Measurements from ENCODE around the gene CHP2.
"Not testable (repeated sequence)": the region's sequence is repeated elsewhere in the genome, so short reads cannot be mapped to it uniquely, and the experiment has no call there.

Gene CHP2

DNA sequence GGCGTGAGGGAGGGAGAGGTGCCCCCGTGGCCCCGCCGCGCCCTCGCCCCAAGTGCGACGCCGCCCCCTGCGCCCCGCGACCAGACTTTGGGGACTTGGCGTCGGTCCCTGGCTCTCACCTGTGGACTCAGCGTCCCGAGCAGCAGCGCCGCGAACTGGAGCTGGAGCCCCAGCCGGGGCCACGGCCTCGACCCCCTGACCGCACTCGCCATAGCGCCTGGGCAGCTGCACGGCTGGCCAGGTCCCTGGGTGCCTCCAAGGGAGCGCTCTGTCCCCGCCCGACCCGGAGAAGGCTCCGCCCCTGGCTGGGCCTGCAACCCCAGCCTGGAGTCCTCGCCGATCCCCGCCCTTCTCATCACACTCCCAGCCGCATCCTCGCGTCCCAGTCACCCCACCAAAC is 41.9 kb upstream of the CHP2 start, which contains the start of gene ERN2:
TSS of gene ERN2 (minus strand) at position 247 of the 400 bp plus-strand sequence. CDS start at position 212, 35 bp downstream.
- Histone ChIP-seq H3K27me3 (ENCODE audit: insufficient read depth, low read length, poor library complexity) (peaks cover 3% of the 10 kb centered on the region), H3K79me2 (ENCODE audit: insufficient read depth, low read length) (no peaks in the 10 kb centered on the region), H3K4me3 (ENCODE audit: low read depth in 1 of 2, low read length in 2 of 2) (no peak within 1 kb of the TSS), H2AFZ (ENCODE audit: low read depth, low read length) (no peak within 1 kb of the TSS), H3K36me3 (ENCODE audit: insufficient read depth, low read length) (no peaks in the 10 kb centered on the region), H4K20me1 (ENCODE audit: insufficient read depth, low read length) (no peaks in the 10 kb centered on the region), H3K4me1 (ENCODE audit: insufficient read depth, low read length) (no peaks in the 10 kb centered on the region), H3K9ac (ENCODE audit: low read depth, low read length) (no peak within 1 kb of the TSS), H3K4me2 (ENCODE audit: insufficient read depth, low read length) (no peak within 1 kb of the TSS), H3K9me3 (ENCODE audit: insufficient read depth, low read length, severe bottlenecking) (no peaks in the 10 kb centered on the region), H3K27ac (ENCODE audit: low read length) (no peak within 1 kb of the TSS)
- DNase-seq (no peak), ATAC-seq (ENCODE audit: insufficient read depth, low read depth) (no peak)
- TF ChIP-seq, protein P1, sequence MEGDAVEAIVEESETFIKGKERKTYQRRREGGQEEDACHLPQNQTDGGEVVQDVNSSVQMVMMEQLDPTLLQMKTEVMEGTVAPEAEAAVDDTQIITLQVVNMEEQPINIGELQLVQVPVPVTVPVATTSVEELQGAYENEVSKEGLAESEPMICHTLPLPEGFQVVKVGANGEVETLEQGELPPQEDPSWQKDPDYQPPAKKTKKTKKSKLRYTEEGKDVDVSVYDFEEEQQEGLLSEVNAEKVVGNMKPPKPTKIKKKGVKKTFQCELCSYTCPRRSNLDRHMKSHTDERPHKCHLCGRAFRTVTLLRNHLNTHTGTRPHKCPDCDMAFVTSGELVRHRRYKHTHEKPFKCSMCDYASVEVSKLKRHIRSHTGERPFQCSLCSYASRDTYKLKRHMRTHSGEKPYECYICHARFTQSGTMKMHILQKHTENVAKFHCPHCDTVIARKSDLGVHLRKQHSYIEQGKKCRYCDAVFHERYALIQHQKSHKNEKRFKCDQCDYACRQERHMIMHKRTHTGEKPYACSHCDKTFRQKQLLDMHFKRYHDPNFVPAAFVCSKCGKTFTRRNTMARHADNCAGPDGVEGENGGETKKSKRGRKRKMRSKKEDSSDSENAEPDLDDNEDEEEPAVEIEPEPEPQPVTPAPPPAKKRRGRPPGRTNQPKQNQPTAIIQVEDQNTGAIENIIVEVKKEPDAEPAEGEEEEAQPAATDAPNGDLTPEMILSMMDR (IDR thresholded peaks at IDR 0.05; ENCODE audit: borderline replicate concordance, extremely low read depth, low read length, poor library complexity, severe bottlenecking) = no peak
- TF ChIP-seq EZH2 (IDR thresholded peaks at IDR 0.05; ENCODE audit: borderline replicate concordance, low read depth, low read length, severe bottlenecking) = no peak

- DNase-seq = no peak
- no peak for ATAC-seq (ENCODE audit: insufficient read depth, low read depth)
- Histone ChIP-seq H4K20me1 (ENCODE audit: insufficient read depth, low read length) (no peaks in the 10 kb centered on the region), H2AFZ (ENCODE audit: low read depth, low read length) (no peak overlapping the region), H3K79me2 (ENCODE audit: insufficient read depth, low read length) (no peaks in the 10 kb centered on the region), H3K4me2 (ENCODE audit: insufficient read depth, low read length) (no peak overlapping the region), H3K27me3 (ENCODE audit: insufficient read depth, low read length, poor library complexity) (peaks cover 3% of the 10 kb centered on the region), H3K9me3 (ENCODE audit: insufficient read depth, low read length, severe bottlenecking) (no peaks in the 10 kb centered on the region), H3K4me1 (ENCODE audit: insufficient read depth, low read length) (no peaks in the 10 kb centered on the region), H3K4me3 (ENCODE audit: low read depth in 1 of 2, low read length in 2 of 2) (no peak overlapping the region), H3K9ac (ENCODE audit: low read depth, low read length) (no peak overlapping the region), H3K27ac (ENCODE audit: low read length) (no peak overlapping the region), H3K36me3 (ENCODE audit: insufficient read depth, low read length) (no peaks in the 10 kb centered on the region)
- TF ChIP-seq, protein P1 (IDR thresholded peaks at IDR 0.05; ENCODE audit: borderline replicate concordance, extremely low read depth, low read length, poor library complexity, severe bottlenecking) = no peak
- TF ChIP-seq EZH2 (IDR thresholded peaks at IDR 0.05; ENCODE audit: borderline replicate concordance, low read depth, low read length, severe bottlenecking) = no peak
Measured at GRCh38 chr16:23716484-23716883, 38.3 kb upstream of the CHP2 start.

DNA sequence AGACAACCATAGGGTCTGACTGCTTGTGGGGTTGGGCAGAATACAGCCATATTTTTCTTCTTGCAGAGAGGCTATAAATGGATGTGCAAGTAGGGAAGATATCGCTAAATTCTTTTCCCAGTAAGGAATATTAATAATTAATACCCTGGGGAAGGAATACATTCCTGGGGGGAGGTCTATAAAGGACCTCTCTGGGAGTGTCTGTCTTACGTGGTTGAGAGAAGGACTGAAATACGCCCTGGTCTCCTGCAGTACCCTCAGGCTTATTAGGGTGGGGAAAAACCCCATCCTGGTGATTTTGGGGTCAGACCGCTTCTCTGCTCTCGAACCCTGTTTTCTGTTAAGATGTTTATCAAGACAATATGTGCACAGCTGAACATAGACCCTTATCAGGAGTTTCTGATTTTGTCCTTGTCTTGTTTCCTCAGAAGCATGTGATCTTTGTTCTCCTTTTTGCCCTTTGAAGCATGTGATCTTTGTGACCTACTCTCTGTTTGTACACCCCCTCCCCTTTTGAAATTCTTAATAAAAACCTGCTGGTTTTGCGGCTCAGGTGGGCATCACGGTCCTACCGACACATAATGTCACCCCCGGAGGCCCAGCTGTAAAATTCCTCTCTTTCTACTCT is 32.1 kb upstream of the CHP2 start:
- H3K4me3 ChIP-seq (ENCODE audit: low read depth in 1 of 2, low read length in 2 of 2); H3K27me3 ChIP-seq (ENCODE audit: insufficient read depth, low read length, poor library complexity); ATAC-seq (ENCODE audit: insufficient read depth, low read depth); H3K36me3 ChIP-seq (ENCODE audit: insufficient read depth, low read length); H2AFZ ChIP-seq (ENCODE audit: low read depth, low read length); H3K4me1 ChIP-seq (ENCODE audit: insufficient read depth, low read length); H3K4me2 ChIP-seq (ENCODE audit: insufficient read depth, low read length); H3K79me2 ChIP-seq (ENCODE audit: insufficient read depth, low read length); H3K9ac ChIP-seq (ENCODE audit: low read depth, low read length); H4K20me1 ChIP-seq (ENCODE audit: insufficient read depth, low read length); H3K9me3 ChIP-seq (ENCODE audit: insufficient read depth, low read length, severe bottlenecking); DNase-seq; H3K27ac ChIP-seq (ENCODE audit: low read length): not testable (repeated sequence)

DNA sequence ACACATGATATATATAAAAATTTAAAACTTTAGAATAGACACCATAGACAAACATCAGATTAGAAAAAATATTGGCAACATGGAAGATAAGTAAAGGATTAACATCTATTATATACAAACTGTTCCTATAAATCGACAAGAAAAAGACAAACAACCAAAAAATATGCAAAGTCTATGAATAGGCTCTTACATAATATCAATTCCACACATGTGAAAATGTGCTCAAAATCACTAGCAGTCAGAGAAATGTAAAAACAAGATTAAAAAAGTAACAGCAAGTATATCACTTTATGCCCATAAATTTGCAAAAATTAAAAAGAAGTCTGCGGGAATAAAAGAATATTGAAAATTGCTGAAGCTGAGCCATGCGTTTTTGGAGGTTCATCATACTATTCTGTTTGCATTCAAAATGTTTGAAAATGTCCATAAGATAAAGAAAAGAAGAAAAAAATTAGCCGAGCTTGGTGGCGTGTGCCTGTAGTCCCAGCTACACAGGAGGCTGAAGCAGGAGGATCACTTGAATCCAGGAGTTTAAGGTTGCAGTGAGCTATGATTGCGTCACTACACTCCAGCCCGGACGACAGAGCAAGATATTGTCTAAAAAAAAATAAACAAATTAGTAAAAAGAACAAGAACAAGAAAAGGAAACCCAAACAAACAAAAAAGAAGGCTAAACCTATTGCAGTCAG is 30.6 kb upstream of the CHP2 start:
- ATAC-seq (ENCODE audit: insufficient read depth, low read depth) (no peak), DNase-seq (no peak)
- Histone ChIP-seq H3K27ac (ENCODE audit: low read length) (no peak overlapping the region), H3K36me3 (ENCODE audit: insufficient read depth, low read length) (no peaks in the 10 kb centered on the region), H3K4me3 (ENCODE audit: low read depth in 1 of 2, low read length in 2 of 2) (no peak overlapping the region), H3K4me2 (ENCODE audit: insufficient read depth, low read length) (no peak overlapping the region), H3K4me1 (ENCODE audit: insufficient read depth, low read length) (peaks cover 3% of the 10 kb centered on the region; the same call in 1 of the 2 replicates), H3K9me3 (ENCODE audit: insufficient read depth, low read length, severe bottlenecking) (no peaks in the 10 kb centered on the region), H3K27me3 (ENCODE audit: insufficient read depth, low read length, poor library complexity) (no peaks in the 10 kb centered on the region), H3K9ac (ENCODE audit: low read depth, low read length) (no peak overlapping the region), H3K79me2 (ENCODE audit: insufficient read depth, low read length) (no peaks in the 10 kb centered on the region), H4K20me1 (ENCODE audit: insufficient read depth, low read length) (no peaks in the 10 kb centered on the region), H2AFZ (ENCODE audit: low read depth, low read length) (no peak overlapping the region)
- TF ChIP-seq EZH2 (IDR thresholded peaks at IDR 0.05; ENCODE audit: borderline replicate concordance, low read depth, low read length, severe bottlenecking) = no peak
- TF ChIP-seq, protein P1 (IDR thresholded peaks at IDR 0.05; ENCODE audit: borderline replicate concordance, extremely low read depth, low read length, poor library complexity, severe bottlenecking) = no peak

Measured in DND-41 (cell line).